IPS DF 6.9 (cell line): ENCODE results near the gene SUSD2.
"Not testable (repeated sequence)": the region's sequence is repeated elsewhere in the genome, so short reads cannot be mapped to it uniquely, and the experiment has no call there.

Source experiments
- DNase-seq: peaks from one replicate; pipeline ENCODE4 v3.0.0-alpha.2; 2013; ENCODE audit warnings: low read depth, low spot score
- H3K27ac ChIP-seq: one replicate; pipeline ENCODE4 v1.5.1; 2013; ENCODE audit warnings: low read length, control low read depth
- H3K27me3 ChIP-seq: 2 replicates; pipeline ENCODE4 v1.6.1; 2013; ENCODE audit warnings: mild to moderate bottlenecking, low read length; ENCODE audit not compliant: control insufficient read depth, insufficient read depth
- H3K36me3 ChIP-seq: 2 replicates; pipeline ENCODE4 v1.6.1; 2013; ENCODE audit warnings: low read length; ENCODE audit not compliant: control insufficient read depth, insufficient read depth
- H3K4me1 ChIP-seq: 2 replicates; pipeline ENCODE4 v1.6.1; 2013; ENCODE audit warnings: low read length; ENCODE audit not compliant: control insufficient read depth, insufficient read depth
- H3K4me3 ChIP-seq: 2 replicates; pipeline ENCODE4 v1.5.1; 2013; ENCODE audit warnings: mild to moderate bottlenecking, low read length
- H3K9me3 ChIP-seq: 2 replicates; pipeline ENCODE4 v1.6.1; 2013; ENCODE audit warnings: low read length, inconsistent platforms; ENCODE audit not compliant: control insufficient read depth, insufficient read depth
- WGBS: extraction: QIAGEN DNeasy Blood & Tissue Kit; methylation state at CpG from one replicate; pipeline ENCODE4 v1.1.7; 2013; ENCODE audit warnings: mixed read lengths, missing lambda C conversion rate; ENCODE audit not compliant: insufficient read length, insufficient coverage; 5-methylcytosine and 5-hydroxymethylcytosine counted together

The SUSD2 gene, protein sequence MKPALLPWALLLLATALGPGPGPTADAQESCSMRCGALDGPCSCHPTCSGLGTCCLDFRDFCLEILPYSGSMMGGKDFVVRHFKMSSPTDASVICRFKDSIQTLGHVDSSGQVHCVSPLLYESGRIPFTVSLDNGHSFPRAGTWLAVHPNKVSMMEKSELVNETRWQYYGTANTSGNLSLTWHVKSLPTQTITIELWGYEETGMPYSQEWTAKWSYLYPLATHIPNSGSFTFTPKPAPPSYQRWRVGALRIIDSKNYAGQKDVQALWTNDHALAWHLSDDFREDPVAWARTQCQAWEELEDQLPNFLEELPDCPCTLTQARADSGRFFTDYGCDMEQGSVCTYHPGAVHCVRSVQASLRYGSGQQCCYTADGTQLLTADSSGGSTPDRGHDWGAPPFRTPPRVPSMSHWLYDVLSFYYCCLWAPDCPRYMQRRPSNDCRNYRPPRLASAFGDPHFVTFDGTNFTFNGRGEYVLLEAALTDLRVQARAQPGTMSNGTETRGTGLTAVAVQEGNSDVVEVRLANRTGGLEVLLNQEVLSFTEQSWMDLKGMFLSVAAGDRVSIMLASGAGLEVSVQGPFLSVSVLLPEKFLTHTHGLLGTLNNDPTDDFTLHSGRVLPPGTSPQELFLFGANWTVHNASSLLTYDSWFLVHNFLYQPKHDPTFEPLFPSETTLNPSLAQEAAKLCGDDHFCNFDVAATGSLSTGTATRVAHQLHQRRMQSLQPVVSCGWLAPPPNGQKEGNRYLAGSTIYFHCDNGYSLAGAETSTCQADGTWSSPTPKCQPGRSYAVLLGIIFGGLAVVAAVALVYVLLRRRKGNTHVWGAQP

DNA sequence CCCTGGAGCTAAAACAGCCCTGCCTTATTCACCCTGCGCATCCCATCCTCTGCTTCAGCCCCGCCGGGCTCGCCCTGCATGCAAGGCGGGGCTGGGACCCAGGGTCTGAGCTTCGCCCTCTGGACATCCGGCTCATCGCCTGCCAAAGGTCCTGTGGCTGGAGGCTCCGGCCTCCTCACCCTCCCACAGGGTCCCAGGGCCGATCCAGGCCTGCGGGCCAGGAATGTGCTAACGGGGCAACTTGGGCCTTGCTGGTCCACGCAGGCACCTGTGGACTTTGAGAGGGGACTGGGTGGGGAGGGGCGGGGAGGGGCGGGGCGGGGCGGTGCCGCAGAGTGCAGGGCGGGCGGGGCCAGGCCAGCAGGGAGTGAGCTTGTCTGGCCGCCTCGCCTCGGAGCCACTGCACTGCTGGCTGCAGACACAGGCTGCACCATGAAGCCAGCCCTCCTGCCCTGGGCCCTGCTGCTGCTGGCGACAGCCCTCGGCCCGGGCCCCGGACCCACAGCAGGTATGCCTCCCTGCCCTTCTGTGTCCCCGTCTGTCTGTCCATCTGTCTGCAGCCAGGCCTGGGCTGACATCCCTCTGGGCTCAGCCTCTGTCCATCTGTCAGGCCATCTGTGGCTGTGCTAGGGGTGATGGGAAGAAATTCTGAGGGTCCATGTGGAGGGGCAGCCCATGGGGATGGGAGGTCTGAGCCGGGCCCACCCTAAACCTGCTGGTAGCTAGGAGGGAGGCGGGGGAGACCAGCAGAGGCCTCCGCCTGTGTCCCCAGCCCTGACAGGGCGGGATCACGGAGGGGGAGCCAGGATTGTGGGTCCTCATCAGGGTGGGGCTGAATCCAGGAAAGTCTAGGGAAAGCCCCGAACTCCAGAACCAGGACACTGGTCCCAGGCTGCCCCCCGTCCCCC, at the start of gene SUSD2:
TSS of gene SUSD2 (plus strand) at position 400 of the 908 bp plus-strand sequence. CDS start at position 433, 33 bp downstream.
- Histone ChIP-seq H3K27ac (no peak within 1 kb of the TSS), H3K36me3 (peaks cover 2% of the 10 kb centered on the region; the same call in 1 of the 2 replicates), H3K4me3 (no peak within 1 kb of the TSS), H3K9me3 (no peaks in the 10 kb centered on the region), H3K27me3 (no peaks in the 10 kb centered on the region), H3K4me1 (peaks cover 5% of the 10 kb centered on the region; the same call in 1 of the 2 replicates)
- WGBS: no CpG with 5 or more reads among the region's 35 CpGs
- no peak for DNase-seq

DNA sequence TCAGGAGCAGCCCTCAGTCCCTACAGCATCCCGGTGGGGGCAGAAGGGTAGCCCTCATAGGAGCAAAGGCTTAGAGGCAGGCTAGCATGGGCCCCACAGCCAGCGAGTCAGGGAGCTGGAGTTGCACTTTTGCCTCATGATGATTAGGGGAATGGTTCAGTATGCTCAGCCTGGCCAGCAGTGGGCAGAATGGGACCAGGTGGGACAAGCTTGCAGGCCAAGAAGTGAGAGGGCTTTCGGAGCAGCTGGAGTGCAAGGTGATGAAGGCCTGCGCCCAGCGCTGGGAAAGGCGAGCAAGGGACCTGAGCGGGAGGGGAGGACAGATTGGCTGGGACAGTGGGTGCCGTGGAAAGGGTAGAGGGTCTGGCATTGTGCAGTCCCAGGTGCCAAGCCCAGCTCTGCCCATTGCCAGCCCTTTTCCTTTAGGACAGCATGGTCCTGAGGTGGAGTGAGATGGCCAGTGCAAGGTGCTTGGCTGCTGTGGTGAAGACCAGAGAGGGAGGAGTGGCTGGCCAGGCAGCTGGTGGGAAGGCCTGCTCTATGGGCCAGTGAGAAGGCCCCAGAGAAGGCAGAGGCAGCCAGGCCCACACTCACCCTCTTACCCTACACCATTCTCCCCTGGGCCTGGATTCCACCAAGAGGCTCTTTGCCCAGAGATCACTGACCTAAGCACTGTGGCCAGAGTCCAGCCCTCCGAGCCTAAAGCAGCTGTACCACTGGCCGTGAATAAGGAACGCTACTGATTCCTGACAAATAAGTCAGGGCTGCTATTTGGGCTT, 47.9 kb upstream of the SUSD2 start:
- WGBS: no CpG with 5 or more reads among the region's 11 CpGs
- DNase-seq: no peak
- Histone ChIP-seq H3K36me3 (no peaks in the 10 kb centered on the region), H3K27ac (no peak overlapping the region), H3K27me3 (no peaks in the 10 kb centered on the region), H3K4me3 (no peak overlapping the region), H3K9me3 (no peaks in the 10 kb centered on the region), H3K4me1 (no peaks in the 10 kb centered on the region)

DNA sequence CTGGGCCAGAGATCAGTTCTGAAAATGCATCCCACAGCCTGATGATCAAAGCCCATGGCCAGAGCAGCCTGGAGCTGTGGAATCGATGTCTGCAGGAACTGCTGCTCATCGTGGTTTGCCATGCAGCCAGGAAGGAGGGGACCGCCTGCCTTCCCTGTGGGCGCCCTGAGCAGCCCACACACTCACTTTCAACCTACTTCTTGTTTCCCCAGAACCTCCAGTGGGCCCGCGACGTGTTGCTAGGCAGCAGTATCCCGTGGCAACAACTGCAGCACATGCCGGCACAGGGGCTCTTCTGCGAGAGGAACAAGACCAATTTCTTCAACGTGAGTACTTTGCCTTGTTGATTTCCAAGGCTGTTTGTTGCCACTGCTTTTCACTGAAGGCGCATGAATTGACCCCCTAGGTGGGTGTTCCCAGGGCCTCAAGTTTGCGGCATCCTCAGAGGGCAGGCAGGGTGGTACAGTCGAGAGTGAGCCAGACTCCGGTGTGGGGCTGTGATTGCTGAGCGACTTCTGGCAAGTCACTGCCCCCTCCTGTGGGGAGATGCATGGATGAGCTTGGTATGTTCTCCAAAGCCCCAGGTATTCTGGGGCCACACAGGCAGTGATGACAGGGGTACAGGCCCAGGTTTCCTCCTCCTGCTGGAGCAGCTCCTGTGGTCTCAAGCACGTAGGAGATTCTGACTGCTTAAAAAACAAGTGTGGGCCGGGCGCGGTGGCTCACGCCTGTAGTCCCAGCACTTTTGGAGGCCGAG, 47.0 kb upstream of the SUSD2 start:
- Histone ChIP-seq H3K4me3 (no peak overlapping the region), H3K27me3 (no peaks in the 10 kb centered on the region), H3K4me1 (no peaks in the 10 kb centered on the region), H3K27ac (no peak overlapping the region), H3K9me3 (no peaks in the 10 kb centered on the region), H3K36me3 (no peaks in the 10 kb centered on the region)
- DNase-seq: no peak
- no CpG with 5 or more reads among the region's 22 CpGs for WGBS

DNA sequence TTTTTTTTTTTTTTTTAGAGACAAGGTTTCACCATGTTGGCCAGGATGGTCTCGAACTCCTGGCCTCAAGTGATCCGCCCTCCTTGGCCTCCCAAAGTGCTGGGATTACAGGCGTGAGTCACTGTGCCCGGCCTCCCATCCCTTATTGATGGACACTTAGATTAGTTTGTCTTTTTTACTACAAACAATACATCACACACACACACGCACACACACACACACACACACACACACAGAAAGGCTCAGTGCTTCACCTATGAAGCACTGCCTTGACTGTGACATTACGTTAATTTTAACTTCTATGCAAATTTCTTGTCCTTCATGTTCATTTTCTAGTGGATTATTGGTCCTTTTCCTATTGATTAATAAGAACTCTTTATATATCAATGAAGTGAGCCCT, 44.8 kb upstream of the SUSD2 start:
- H3K36me3 ChIP-seq, H3K4me3 ChIP-seq, H3K27ac ChIP-seq, H3K9me3 ChIP-seq, DNase-seq, H3K4me1 ChIP-seq, H3K27me3 ChIP-seq: not testable (repeated sequence)
- no CpG with 5 or more reads among the region's 6 CpGs for WGBS

DNA sequence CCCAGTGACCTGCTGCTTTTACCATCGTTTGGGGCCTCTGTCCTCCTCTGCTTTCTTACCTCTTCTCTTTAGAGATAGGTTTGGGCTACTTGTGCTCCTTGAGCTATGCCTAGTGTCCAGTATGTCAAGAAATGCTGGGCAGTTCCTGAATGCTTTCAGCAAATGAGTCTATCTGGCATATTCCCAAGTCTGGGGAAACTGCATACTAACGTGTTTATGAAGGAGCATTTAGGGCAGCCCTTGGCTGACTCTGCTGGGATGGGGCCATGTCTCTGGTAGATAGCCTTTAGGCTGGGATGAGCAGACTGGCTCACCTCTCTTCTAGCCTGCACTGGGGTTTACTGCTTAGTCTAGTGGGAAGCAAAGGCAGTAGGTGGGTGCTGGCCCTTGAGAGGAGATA, 43.7 kb upstream of the SUSD2 start:
- Histone ChIP-seq H3K4me3 (no peak overlapping the region), H3K9me3 (no peaks in the 10 kb centered on the region), H3K36me3 (no peaks in the 10 kb centered on the region; the same call in 1 of the 2 replicates), H3K27ac (no peak overlapping the region), H3K4me1 (no peaks in the 10 kb centered on the region), H3K27me3 (no peaks in the 10 kb centered on the region)
- DNase-seq: no peak
- WGBS: no CpG with 5 or more reads among the region's 2 CpGs

DNA sequence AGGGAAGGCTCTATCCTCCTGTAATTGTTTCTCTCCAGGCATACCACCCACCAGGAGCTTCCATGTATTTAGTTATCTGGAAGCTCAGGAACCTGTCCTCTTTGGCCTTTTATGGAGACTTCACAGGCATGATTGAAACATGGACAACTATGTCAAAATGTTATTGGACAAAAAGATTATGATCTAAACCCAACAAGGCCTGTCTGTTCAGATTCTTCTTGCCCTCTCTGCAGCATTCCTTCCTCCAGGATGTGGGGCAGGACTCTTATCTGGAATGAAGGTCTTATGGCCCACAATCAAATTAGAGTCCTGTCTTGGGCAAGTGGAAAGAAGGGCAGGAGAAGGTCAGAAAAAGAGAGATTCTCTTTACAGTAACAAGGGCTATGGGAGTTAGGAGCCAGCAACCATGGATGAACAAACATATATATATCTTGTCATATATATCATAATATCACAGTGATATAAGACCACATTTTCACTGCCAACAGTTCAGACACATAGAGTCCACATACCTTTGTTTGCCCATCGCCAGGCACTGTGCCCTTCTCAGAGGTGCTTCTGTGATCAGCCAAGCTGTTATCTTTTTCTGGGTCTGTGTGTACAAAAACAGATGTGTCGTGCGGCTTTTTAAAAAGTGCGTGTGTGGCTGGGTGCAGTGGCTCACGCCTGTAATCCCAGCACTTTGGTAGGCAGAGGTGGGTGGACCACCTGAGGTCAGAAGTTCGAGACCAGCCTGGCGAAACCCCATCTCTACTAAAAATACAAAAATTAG, 42.5 kb upstream of the SUSD2 start:
- DNase-seq: no peak
- no CpG with 5 or more reads among the region's 7 CpGs for WGBS
- Histone ChIP-seq H3K4me3 (no peak overlapping the region), H3K27ac (no peak overlapping the region), H3K36me3 (no peaks in the 10 kb centered on the region; the same call in 1 of the 2 replicates), H3K4me1 (no peaks in the 10 kb centered on the region), H3K27me3 (no peaks in the 10 kb centered on the region), H3K9me3 (no peaks in the 10 kb centered on the region)

DNA sequence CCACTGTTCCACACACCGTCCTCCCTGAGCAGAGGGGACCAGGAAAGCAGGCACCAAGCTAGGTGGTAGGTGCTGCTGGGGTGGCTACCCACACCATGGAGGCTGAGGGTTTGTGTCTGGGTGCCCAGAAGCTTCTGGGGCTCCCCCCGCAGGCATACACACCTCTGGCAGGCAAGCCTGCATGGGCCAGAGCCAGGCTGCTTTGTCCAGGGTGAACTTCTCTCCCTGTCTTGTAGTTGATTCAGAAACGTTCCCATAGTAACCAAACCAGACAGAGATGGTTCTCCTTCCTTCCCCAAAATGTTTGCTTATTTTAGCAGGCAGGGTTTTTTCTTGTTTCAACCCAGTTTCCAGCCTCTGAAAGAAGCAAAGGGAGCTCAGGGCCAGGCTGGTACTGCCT, 40.9 kb upstream of the SUSD2 start:
- Histone ChIP-seq H3K27me3 (no peaks in the 10 kb centered on the region), H3K9me3 (no peaks in the 10 kb centered on the region), H3K27ac (no peak overlapping the region), H3K36me3 (no peaks in the 10 kb centered on the region; the same call in 1 of the 2 replicates), H3K4me1 (no peaks in the 10 kb centered on the region), H3K4me3 (no peak overlapping the region)
- WGBS: no CpG with 5 or more reads among the region's 3 CpGs
- no peak for DNase-seq

DNA sequence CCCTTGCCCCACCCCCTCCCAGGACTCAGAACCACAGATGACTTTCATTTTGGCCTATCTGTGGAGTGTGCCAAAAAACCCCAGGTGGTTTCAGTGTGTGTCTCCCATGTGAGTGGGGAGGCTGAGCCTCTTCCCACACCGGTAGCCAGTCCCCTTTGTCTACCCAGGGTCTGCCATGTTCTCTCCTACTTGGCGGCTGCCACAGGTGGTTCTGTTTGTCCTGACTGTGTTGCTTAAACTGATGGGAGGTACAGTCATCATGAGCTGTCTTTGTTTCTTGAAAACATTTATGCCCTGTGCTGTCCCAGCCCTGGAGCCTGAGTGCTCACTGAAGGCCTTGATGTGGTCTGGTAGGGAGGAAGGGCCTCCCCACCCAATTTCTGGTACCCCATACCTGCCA, 39.7 kb upstream of the SUSD2 start:
- Histone ChIP-seq H3K27ac (no peak overlapping the region), H3K36me3 (no peaks in the 10 kb centered on the region; the same call in 1 of the 2 replicates), H3K9me3 (no peaks in the 10 kb centered on the region), H3K4me1 (no peaks in the 10 kb centered on the region), H3K4me3 (no peak overlapping the region), H3K27me3 (no peaks in the 10 kb centered on the region)
- no peak for DNase-seq
- no CpG with 5 or more reads among the region's 2 CpGs for WGBS

DNA sequence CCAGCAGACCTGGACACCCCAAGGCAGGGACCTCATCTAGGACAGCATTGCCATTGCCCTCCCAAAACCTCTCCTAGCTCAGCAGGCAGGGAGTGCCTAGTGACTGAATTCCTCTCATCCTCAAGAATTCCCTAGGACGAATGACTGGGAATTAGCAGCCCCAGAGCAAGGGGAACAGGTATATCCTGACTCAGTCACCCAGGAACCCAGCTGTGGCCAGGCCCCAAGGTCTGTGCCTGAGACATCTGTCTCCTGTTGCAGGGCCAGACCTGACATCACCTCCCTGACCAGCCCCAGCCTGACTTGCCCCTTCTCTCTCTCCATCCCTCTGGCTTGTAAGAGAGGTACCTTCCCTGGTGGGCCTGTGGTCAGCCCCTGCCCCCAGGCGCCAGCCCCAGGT, 39.0 kb upstream of the SUSD2 start:
- no peak for DNase-seq
- Histone ChIP-seq H3K9me3 (no peaks in the 10 kb centered on the region), H3K27me3 (no peaks in the 10 kb centered on the region), H3K4me1 (no peaks in the 10 kb centered on the region), H3K27ac (no peak overlapping the region), H3K36me3 (no peaks in the 10 kb centered on the region; the same call in 1 of the 2 replicates), H3K4me3 (no peak overlapping the region)
- no CpG with 5 or more reads among the region's 2 CpGs for WGBS
